SK-N-MC (cell line): ENCODE data around the gene RBBP7.
A peak's percentile ranks its signal among the peaks of the same experiment; 100 is the strongest.

Source experiments
- DNase-seq: peaks from one replicate; pipeline ENCODE4 v3.0.0-alpha.2; 2011; ENCODE audit warnings: low read depth, low spot score
- H3K27ac ChIP-seq: fragments of 200-600 bp; sonication (generic); 2 replicates; pipeline ENCODE4 v1.5.1; 2016; ENCODE audit warnings: mixed run types
- H3K36me3 ChIP-seq: fragments of 200-600 bp; sonication (generic); 2 replicates; pipeline ENCODE4 v1.6.1; 2017; ENCODE audit warnings: antibody characterized with exemption, low read length, mixed read lengths; ENCODE audit not compliant: insufficient read depth
- H3K4me3 ChIP-seq: fragments of 200-600 bp; sonication (generic); 2 replicates; pipeline ENCODE4 v1.5.1; 2016
- H3K9ac ChIP-seq: fragments of 200-600 bp; sonication (generic); 2 replicates; pipeline ENCODE4 v1.8.0; 2017; ENCODE audit warnings: mixed run types, mixed read lengths; ENCODE audit not compliant: insufficient read length
- H3K9me3 ChIP-seq: fragments of 200-600 bp; sonication (generic); 2 replicates; pipeline ENCODE4 v1.6.1; 2017; ENCODE audit warnings: low read depth, mild to moderate bottlenecking, antibody characterized with exemption, low read length, moderate library complexity, mixed read lengths
- EZH2 ChIP-seq: fragments of 200-600 bp; sonication (generic); IDR thresholded peaks from one replicate; pipeline ENCODE4 v1.6.1; 2017; ENCODE audit warnings: antibody characterized with exemption
- FOXP2 ChIP-seq: optimal IDR thresholded peaks from 2 replicates; pipeline ENCODE3; 2011; ENCODE audit warnings: mild to moderate bottlenecking, moderate library complexity; ENCODE audit not compliant: insufficient read depth; ENCODE audit errors: extremely low read length, control extremely low read depth
- POLR2AphosphoS5 ChIP-seq: IDR thresholded peaks from 2 replicates; pipeline ENCODE4 v1.6.1; 2012; ENCODE audit warnings: mild to moderate bottlenecking, low read depth, low read length, borderline replicate concordance

The RBBP7 gene

GRCh38 chrX:16839219-16839851 lies 30.8 kb downstream of the RBBP7 start:
- no peak for DNase-seq
- Histone ChIP-seq H3K36me3 (peaks cover 62% of the 10 kb centered on the region), H3K27ac (0 out of 2 replicates have a peak overlapping the region, but pooled peaks have one; percentile 42), H3K9me3 (no peaks in the 10 kb centered on the region), H3K9ac (no peak overlapping the region), H3K4me3 (no peak overlapping the region)
- TF ChIP-seq EZH2 (no peak), POLR2AphosphoS5 (no peak), FOXP2 (no peak)

- TF ChIP-seq POLR2AphosphoS5 = no peak
- TF ChIP-seq EZH2 = no peak
- no peak for TF ChIP-seq FOXP2
- Histone ChIP-seq H3K9me3 (no peaks in the 10 kb centered on the region), H3K36me3 (peaks cover 61% of the 10 kb centered on the region), H3K4me3 (no peak overlapping the region), H3K27ac (peak overlapping the region; percentile 39; the same call in 1 of the 2 replicates), H3K9ac (no peak overlapping the region)
- no peak for DNase-seq
These were observed 31.7 kb downstream of the RBBP7 start for GRCh38 chrX:16838202-16839066.

GRCh38 chrX:16836371-16836770 lies 33.8 kb downstream of the RBBP7 start:
- no peak for DNase-seq
- no peak overlapping the region for H3K9ac ChIP-seq
- no peak overlapping the region for H3K4me3 ChIP-seq
- no peak overlapping the region for H3K27ac ChIP-seq
- no peak for TF ChIP-seq POLR2AphosphoS5
- TF ChIP-seq EZH2 = no peak
- TF ChIP-seq FOXP2 = no peak
- no peaks in the 10 kb centered on the region for H3K9me3 ChIP-seq
- peaks cover 56% of the 10 kb centered on the region for H3K36me3 ChIP-seq

GRCh38 chrX:16834806-16835205 lies 35.4 kb downstream of the RBBP7 start:
- no peaks in the 10 kb centered on the region for H3K9me3 ChIP-seq
- H3K9ac ChIP-seq = no peak overlapping the region
- H3K36me3 ChIP-seq = peaks cover 55% of the 10 kb centered on the region
- no peak for TF ChIP-seq POLR2AphosphoS5
- TF ChIP-seq EZH2 = no peak
- TF ChIP-seq FOXP2 = no peak
- DNase-seq = no peak
- H3K27ac ChIP-seq = peak overlapping the region; percentile 68; the same call in 1 of the 2 replicates
- H3K4me3 ChIP-seq = no peak overlapping the region

- peaks cover 44% of the 10 kb centered on the region for H3K36me3 ChIP-seq
- no peak overlapping the region for H3K9ac ChIP-seq
- no peaks in the 10 kb centered on the region for H3K9me3 ChIP-seq
- no peak for DNase-seq
- H3K4me3 ChIP-seq = no peak overlapping the region
- H3K27ac ChIP-seq = no peak overlapping the region
- TF ChIP-seq EZH2 (no peak), POLR2AphosphoS5 (no peak), FOXP2 (no peak)
These were observed 37.9 kb downstream of the RBBP7 start for GRCh38 chrX:16832301-16832700.

GRCh38 chrX:16828124-16828908 lies 41.8 kb downstream of the RBBP7 start:
- peaks cover 30% of the 10 kb centered on the region for H3K36me3 ChIP-seq
- H3K9me3 ChIP-seq = no peaks in the 10 kb centered on the region
- TF ChIP-seq EZH2 (no peak), FOXP2 (no peak), POLR2AphosphoS5 (no peak)
- H3K27ac ChIP-seq = no peak overlapping the region
- H3K9ac ChIP-seq = no peak overlapping the region
- H3K4me3 ChIP-seq = no peak overlapping the region
- DNase-seq = no peak

GRCh38 chrX:16827225-16827624 lies 42.9 kb downstream of the RBBP7 start:
- TF ChIP-seq POLR2AphosphoS5 (no peak), EZH2 (no peak), FOXP2 (no peak)
- Histone ChIP-seq H3K9me3 (no peaks in the 10 kb centered on the region), H3K36me3 (peaks cover 30% of the 10 kb centered on the region), H3K27ac (no peak overlapping the region), H3K9ac (no peak overlapping the region), H3K4me3 (no peak overlapping the region)
- DNase-seq = no peak

- H3K4me3 ChIP-seq = no peak overlapping the region
- TF ChIP-seq FOXP2 (no peak), EZH2 (no peak), POLR2AphosphoS5 (no peak)
- no peak overlapping the region for H3K9ac ChIP-seq
- H3K27ac ChIP-seq = no peak overlapping the region
- H3K9me3 ChIP-seq = no peaks in the 10 kb centered on the region
- DNase-seq = peak; percentile 39
- H3K36me3 ChIP-seq = peaks cover 27% of the 10 kb centered on the region
These were observed 44.0 kb downstream of the RBBP7 start for GRCh38 chrX:16826207-16826606.
